Heart right ventricle (tissue), 16 donors: Measurements from ENCODE around the gene PEAK1. TPM values are rescaled to one million over a fixed set of nuclear protein-coding genes. Genes with fewer than 3 reads are reported as not detected.

ENCODE experiments used
- ATAC-seq, 8 donors: fragments of 200-7000 bp; cut with Tn5 transposase; one replicate each; pipeline ENCODE4 v1.9.1; 2020; ENCODE audit warnings: mild to moderate bottlenecking in 8 of 8, moderate library complexity in 8 of 8, moderate number of reproducible peaks in 1 of 8
- DNase-seq, 2 donors: peaks; one replicate each; pipeline ENCODE4 v3.0.0-alpha.2; 2020
- H3K27ac ChIP-seq, 10 donors: fragments of 200-600 bp; sonication (generic) in 2 of 10; one replicate each; pipeline versions ENCODE4 v1.5.0 to v1.8.0; 2020 to 2022; ENCODE audit warnings: mild to moderate bottlenecking in 3 of 10
- H3K27me3 ChIP-seq, 7 donors: fragments of 200-600 bp; one replicate each; pipeline ENCODE4 v1.8.0; 2021 to 2022; ENCODE audit warnings: mild to moderate bottlenecking in 2 of 7
- H3K36me3 ChIP-seq, 9 donors: fragments of 200-600 bp; sonication (generic) in 1 of 9; one replicate each; pipeline versions ENCODE4 v1.5.0 to v1.8.0; 2020 to 2022; ENCODE audit warnings: mild to moderate bottlenecking in 2 of 9
- H3K4me1 ChIP-seq, 9 donors: fragments of 200-600 bp; sonication (generic) in 1 of 9; one replicate each; pipeline versions ENCODE4 v1.5.0 to v1.8.0; 2020 to 2022; ENCODE audit warnings: mild to moderate bottlenecking in 4 of 9
- H3K4me3 ChIP-seq, 10 donors: fragments of 200-600 bp; sonication (generic) in 2 of 10; one replicate each; pipeline versions ENCODE4 v1.5.0 to v1.8.0; 2020 to 2022; ENCODE audit warnings: mild to moderate bottlenecking in 7 of 10, moderate library complexity in 2 of 10
- H3K9me3 ChIP-seq, 11 donors: fragments of 200-600 bp in 10 of 11; sonication (generic) in 2 of 11; one replicate each; pipeline versions ENCODE4 v1.5.0 to v1.8.0; 2013 to 2022; ENCODE audit warnings: mild to moderate bottlenecking in 2 of 11, control low read depth in 1 of 11, moderate library complexity in 1 of 11
- WGBS, 2 donors: extraction: QIAGEN DNeasy Blood & Tissue Kit; methylation state at CpG; one replicate each; pipeline ENCODE4 v1.1.7; 2013; ENCODE audit warnings: inconsistent platforms in 1 of 2; 5-methylcytosine and 5-hydroxymethylcytosine counted together
- intact Hi-C, 10 donors: fragments of 100-400 bp; cut with DNase I; formaldehyde crosslinking; loops; one replicate each; pipeline versions ENCODE4 v1.11.1 to v1.14.2; 2022
- polyA plus RNA-seq, 2 donors: library from polyadenylated mRNA; stranded (reverse); fragments of 200-250 nt; gene quantifications; one replicate each; pipeline ENCODE4 v1.2.3, GENCODE V29; 2013
- total RNA-seq, 10 donors: library from RNA; stranded (reverse); fragmentation: NEBNext Ultra II Directional in 3 of 10; extraction: Animal tissue kit (Norgen Biotek cat#: 25700) in 3 of 10; gene quantifications; one replicate each; pipeline versions ENCODE4 v1.2.1 to v1.2.4, GENCODE V29; 2021 to 2023
- TF ChIP-seq, protein P1 (sequence below), 9 donors: fragments of 200-600 bp; sonication (generic) in 2 of 9; IDR thresholded peaks; one replicate each; pipeline versions ENCODE4 v1.5.0 to v1.8.0; 2021 to 2022; ENCODE audit warnings: antibody characterized with exemption in 9 of 9, mild to moderate bottlenecking in 5 of 9, moderate library complexity in 1 of 9
- donor health status: Arrhythmogenic right ventricular cardiomyopathy.
- donor health status: ischemic (EF 13 %, LVEDD 7.1; RV severe dilation, severe dysfunction).
- donor health status: healthy with polysubstance abuse.
- donor health status: DM: no; HTN: yes; CAD: no.
- donor health status: DM: no; HTN: no; CAD: no.
- donor health status: ischemic (EF 25% LVEDD 6.9; RV normal size, moderate dysfunction).
- donor health status: ischemic (EF 25% LVEDD 5.7; RV mildly dilated, moderate dysfunction).
- donor health status: healthy.
- donor health status: DM: yes; HTN: yes; CAD: no.
- donor health status: Ischemic cardiomyopathy.
- donor health status: ischemic (EF 35%, LVEDD 5.7; RV mildly dilated, moderate dysfunction).
- donor health status: nonischemic (EF 11% LVEDD 7.7; RV severe dilation, severe dysfunction).
- donor health status: DM: yes; HTN: yes; CAD: no.
- donor health status: PGD.
- donor health status: ischemic (EF 29% LVEDD 5.4; RV normal size, mild dysfunction).
- donor health status: nonischemic (EF 23%, LVEDD 6.1; RV moderate dilation, normal function).

The PEAK1 gene
- total and polyA plus RNA-seq, 12 donors: 7.0 to 146 (median 90.8) TPM

DNA sequence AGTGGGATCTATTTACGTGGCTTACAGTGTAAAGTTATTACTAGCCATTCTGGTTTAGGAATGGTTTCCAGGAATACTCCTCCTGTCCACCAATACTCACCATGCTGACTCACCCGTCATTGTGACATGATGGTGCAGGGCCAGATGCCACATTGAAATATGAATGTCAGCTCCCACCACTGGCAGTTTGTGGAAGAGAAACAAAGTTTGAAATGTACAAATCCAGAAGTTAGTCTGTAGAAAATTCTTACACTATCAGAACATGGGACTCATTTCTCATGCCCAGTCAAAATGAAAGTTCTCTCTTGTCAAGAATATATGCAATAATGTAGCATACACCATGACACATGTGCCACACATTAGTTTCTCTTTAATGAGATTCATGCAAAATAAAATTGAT is 334.6 kb downstream of the PEAK1 start:
- H3K9me3 ChIP-seq: no peaks in the 10 kb centered on the region
- H3K27ac ChIP-seq: peak overlapping the region in 1 of 10 donors; percentile 56
- no peak for DNase-seq
- intact Hi-C loops: no loop called here
- peaks cover 0 to 20% (median 5%) of the 10 kb centered on the region in 9 donors for H3K4me1 ChIP-seq
- no peak overlapping the region for H3K4me3 ChIP-seq
- no peaks in the 10 kb centered on the region for H3K36me3 ChIP-seq
- peak in 2 of 8 donors; percentile 31 to 36 for ATAC-seq
- WGBS, 2 donors: 34 to 58% methylated on average over 2 of the region's 2 CpGs
- TF ChIP-seq, protein P1, sequence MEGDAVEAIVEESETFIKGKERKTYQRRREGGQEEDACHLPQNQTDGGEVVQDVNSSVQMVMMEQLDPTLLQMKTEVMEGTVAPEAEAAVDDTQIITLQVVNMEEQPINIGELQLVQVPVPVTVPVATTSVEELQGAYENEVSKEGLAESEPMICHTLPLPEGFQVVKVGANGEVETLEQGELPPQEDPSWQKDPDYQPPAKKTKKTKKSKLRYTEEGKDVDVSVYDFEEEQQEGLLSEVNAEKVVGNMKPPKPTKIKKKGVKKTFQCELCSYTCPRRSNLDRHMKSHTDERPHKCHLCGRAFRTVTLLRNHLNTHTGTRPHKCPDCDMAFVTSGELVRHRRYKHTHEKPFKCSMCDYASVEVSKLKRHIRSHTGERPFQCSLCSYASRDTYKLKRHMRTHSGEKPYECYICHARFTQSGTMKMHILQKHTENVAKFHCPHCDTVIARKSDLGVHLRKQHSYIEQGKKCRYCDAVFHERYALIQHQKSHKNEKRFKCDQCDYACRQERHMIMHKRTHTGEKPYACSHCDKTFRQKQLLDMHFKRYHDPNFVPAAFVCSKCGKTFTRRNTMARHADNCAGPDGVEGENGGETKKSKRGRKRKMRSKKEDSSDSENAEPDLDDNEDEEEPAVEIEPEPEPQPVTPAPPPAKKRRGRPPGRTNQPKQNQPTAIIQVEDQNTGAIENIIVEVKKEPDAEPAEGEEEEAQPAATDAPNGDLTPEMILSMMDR (IDR thresholded peaks at IDR 0.05): no peak
- H3K27me3 ChIP-seq: no peaks in the 10 kb centered on the region

DNA sequence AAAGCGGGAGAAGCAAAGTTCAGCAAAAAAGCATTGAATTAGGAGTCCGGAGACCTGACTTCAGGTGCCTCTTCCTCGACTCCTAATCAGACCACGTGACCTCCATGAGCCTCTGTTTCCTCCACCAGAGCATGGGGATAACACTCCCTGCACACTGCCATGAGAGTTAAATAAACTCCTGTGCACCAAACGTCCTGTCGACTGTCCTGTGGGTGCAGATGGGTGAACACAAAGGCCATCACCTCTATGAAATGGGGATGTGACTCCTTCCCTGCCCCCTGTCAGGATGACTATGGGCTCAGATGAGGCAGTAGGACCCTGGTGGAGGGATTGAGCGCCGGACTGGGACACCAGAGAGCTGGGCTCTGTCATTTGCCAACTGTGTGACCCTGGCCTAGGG is 335.5 kb downstream of the PEAK1 start:
- DNase-seq: no peak
- TF ChIP-seq, protein P1 (IDR thresholded peaks at IDR 0.05): no peak
- Histone ChIP-seq H3K4me3 (no peak overlapping the region), H3K9me3 (no peaks in the 10 kb centered on the region), H3K27ac (peak overlapping the region in 4 of 10 donors; percentile 10 to 60 (median 40)), H3K27me3 (no peaks in the 10 kb centered on the region), H3K36me3 (no peaks in the 10 kb centered on the region), H3K4me1 (peaks cover 0 to 20% (median 5%) of the 10 kb centered on the region in 9 donors)
- ATAC-seq: no peak
- intact Hi-C loops: no loop called here
- 86 to 91% methylated on average over 8 of the region's 8 CpGs for WGBS, 2 donors

DNA sequence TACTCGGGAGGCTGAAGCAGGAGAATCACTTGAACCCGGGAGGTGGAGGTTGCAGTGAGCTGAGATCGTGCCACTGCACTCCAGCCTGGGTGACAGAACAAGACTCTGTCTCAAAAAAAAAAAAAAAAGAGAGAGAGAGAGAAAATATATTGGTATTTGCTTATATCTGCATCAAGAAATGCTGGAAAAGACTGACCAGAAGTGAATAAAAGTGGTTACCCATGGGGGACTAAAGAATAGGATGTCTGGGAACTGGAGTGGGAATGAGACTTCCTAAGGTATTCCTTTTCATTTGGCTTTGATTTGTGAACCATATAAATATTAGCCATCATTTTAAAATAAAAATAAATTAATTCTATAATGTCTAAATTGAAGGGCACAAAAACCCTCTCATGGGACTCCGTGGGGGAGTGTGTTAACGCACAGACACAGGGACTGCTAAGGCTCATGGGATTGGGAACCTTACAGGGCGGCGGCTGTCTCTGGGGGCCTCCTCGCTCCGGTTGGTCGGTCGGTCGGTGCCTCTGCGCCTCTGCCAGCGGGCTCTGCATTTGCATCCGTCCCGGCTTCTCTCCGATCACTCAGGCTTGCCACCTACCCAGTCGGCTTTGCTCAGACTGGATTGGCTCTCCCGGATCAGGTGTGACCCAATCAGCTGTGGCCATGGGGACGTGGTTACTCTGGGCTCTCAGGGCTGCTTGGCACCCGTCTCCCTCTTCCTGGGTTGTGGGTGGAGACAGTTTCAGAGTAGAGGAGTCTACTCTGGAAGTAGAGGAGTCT is 336.3 kb downstream of the PEAK1 start:
- Histone ChIP-seq H3K9me3 (no peaks in the 10 kb centered on the region), H3K36me3 (no peaks in the 10 kb centered on the region), H3K4me3 (peak overlapping the region in 9 of 10 donors; percentile 5 to 44 (median 39)), H3K27ac (peak overlapping the region in 9 of 10 donors; percentile 2 to 63 (median 48)), H3K27me3 (no peaks in the 10 kb centered on the region), H3K4me1 (peaks cover 0 to 25% (median 5%) of the 10 kb centered on the region in 9 donors)
- ATAC-seq (peak; percentile 93 to 99 (median 97)), DNase-seq (peak; percentile 77 to 79)
- intact Hi-C loops: no loop called here
- TF ChIP-seq, protein P1 (IDR thresholded peaks at IDR 0.05): no peak
- 17 to 19% methylated on average over 21 of the region's 21 CpGs for WGBS, 2 donors

DNA sequence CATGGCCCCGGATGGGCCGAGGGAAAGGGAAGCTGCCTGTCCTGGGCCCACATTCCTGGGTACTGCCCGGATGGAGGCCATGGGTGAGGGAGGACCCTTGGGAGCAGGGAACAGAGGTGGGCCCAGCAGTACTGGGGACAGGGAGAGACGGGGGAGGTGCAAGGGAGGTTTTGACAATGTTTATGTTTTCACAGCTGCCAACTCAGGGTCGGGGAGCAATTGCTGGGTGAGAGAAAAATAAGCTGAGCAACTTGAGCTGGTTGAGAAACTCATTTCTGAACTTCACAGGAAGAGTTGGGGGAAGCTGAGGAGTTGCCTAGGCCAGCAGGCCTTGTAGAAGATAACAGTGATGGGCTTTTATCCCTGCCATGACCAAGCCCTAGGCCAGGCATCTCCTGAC is 337.9 kb downstream of the PEAK1 start:
- DNase-seq: no peak
- TF ChIP-seq, protein P1 (IDR thresholded peaks at IDR 0.05): no peak
- no peaks in the 10 kb centered on the region for H3K27me3 ChIP-seq
- 77 to 81% methylated on average over 5 of the region's 5 CpGs for WGBS, 2 donors
- H3K9me3 ChIP-seq: no peaks in the 10 kb centered on the region
- H3K27ac ChIP-seq: no peak overlapping the region
- H3K4me1 ChIP-seq: peaks cover 0 to 25% (median 5%) of the 10 kb centered on the region in 9 donors
- no peaks in the 10 kb centered on the region for H3K36me3 ChIP-seq
- no peak for ATAC-seq
- intact Hi-C loops: no loop called here
- H3K4me3 ChIP-seq: no peak overlapping the region
